Neural cell (in vitro differentiated cells): Measurements from ENCODE around the gene PHOSPHO2. TPM values are rescaled to one million over a fixed set of nuclear protein-coding genes. Genes with fewer than 3 reads are reported as not detected.

Experiments used
- H2AFZ ChIP-seq: fragments of 200-600, 300-800 bp; sonication (generic), shearing (Covaris generic); 2 replicates; pipeline ENCODE4 v1.6.0; 2014; ENCODE audit warnings: low read depth, mild to moderate bottlenecking, antibody characterized with exemption, low read length, moderate library complexity
- H3F3A ChIP-seq: fragments of 200-600 bp; shearing (Covaris generic); 2 replicates; pipeline ENCODE4 v1.6.1; 2016; ENCODE audit warnings: mild to moderate bottlenecking, moderate library complexity, mixed read lengths, antibody characterized with exemption, low read length; ENCODE audit not compliant: insufficient read depth, poor library complexity, severe bottlenecking
- H3K27ac ChIP-seq: fragments of 200-600, 300-800 bp; sonication (generic), shearing (Covaris generic); 2 replicates; pipeline ENCODE4 v1.5.1; 2014; ENCODE audit warnings: mild to moderate bottlenecking, low read length, moderate library complexity
- H3K27me3 ChIP-seq: fragments of 300-800, 200-600 bp; sonication (generic), shearing (Covaris generic); 2 replicates; pipeline ENCODE4 v1.6.0; 2014; ENCODE audit warnings: mild to moderate bottlenecking, low read depth, low read length, moderate library complexity; ENCODE audit not compliant: insufficient read depth
- H3K36me3 ChIP-seq: fragments of 300-800, 200-600 bp; sonication (generic), shearing (Covaris generic); 2 replicates; pipeline ENCODE4 v1.5.1; 2014; ENCODE audit warnings: mild to moderate bottlenecking, antibody characterized with exemption, low read length, moderate library complexity; ENCODE audit not compliant: insufficient read depth
- H3K4me2 ChIP-seq: fragments of 300-800, 200-600 bp; sonication (generic), shearing (Covaris generic); 2 replicates; pipeline ENCODE4 v1.6.0; 2014; ENCODE audit warnings: mild to moderate bottlenecking, low read length
- H3K4me3 ChIP-seq: fragments of 300-800, 200-600 bp; sonication (generic), shearing (Covaris generic); 2 replicates; pipeline ENCODE4 v1.5.1; 2014; ENCODE audit warnings: mild to moderate bottlenecking, low read length, moderate library complexity
- H3K79me2 ChIP-seq: fragments of 200-600 bp; shearing (Covaris generic); replicated peaks from 2 replicates; pipeline ENCODE4 v1.6.0; 2014; ENCODE audit warnings: mild to moderate bottlenecking, low read length, moderate library complexity; ENCODE audit not compliant: insufficient read depth
- H3K9ac ChIP-seq: fragments of 300-800, 200-600 bp; sonication (generic), shearing (Covaris generic); 2 replicates; pipeline ENCODE4 v1.6.1; 2016; ENCODE audit warnings: mild to moderate bottlenecking, low read length, mixed read lengths
- H3K9me2 ChIP-seq: fragments of 200-600 bp; shearing (Covaris generic); 2 replicates; pipeline ENCODE4 v1.6.1; 2016; ENCODE audit warnings: mild to moderate bottlenecking, low read length, mixed read lengths; ENCODE audit not compliant: insufficient read depth
- H3K9me3 ChIP-seq: fragments of 200-600, 300-800 bp; sonication (generic), shearing (Covaris generic); 2 replicates; pipeline ENCODE4 v1.6.1; 2016; ENCODE audit warnings: mild to moderate bottlenecking, mixed run types, low read length, moderate library complexity, mixed read lengths
- H4K20me1 ChIP-seq: fragments of 200-600 bp; shearing (Covaris generic); 2 replicates; pipeline ENCODE4 v1.6.1; 2016; ENCODE audit warnings: mild to moderate bottlenecking, mixed run types; ENCODE audit not compliant: insufficient read depth
- EP300 ChIP-seq: fragments of 450-650 bp; conservative IDR thresholded peaks from 2 replicates; pipeline ENCODE4 v1.6.1; 2014; ENCODE audit warnings: antibody characterized with exemption, mild to moderate bottlenecking, moderate library complexity; ENCODE audit not compliant: poor library complexity, severe bottlenecking
- EZH2 ChIP-seq: fragments of 200-600, 300-800 bp; shearing (Covaris generic), sonication (generic); IDR thresholded peaks from 2 replicates; pipeline ENCODE4 v1.6.1; 2014; ENCODE audit warnings: antibody characterized with exemption, low read length, borderline replicate concordance, mild to moderate bottlenecking; ENCODE audit not compliant: insufficient read depth, poor library complexity, severe bottlenecking
- MXI1 ChIP-seq: fragments of 450-650 bp; conservative IDR thresholded peaks from 2 replicates; pipeline ENCODE4 v1.6.1; 2014; ENCODE audit warnings: antibody characterized with exemption, mild to moderate bottlenecking; ENCODE audit not compliant: poor library complexity, severe bottlenecking
- POLR2AphosphoS5 ChIP-seq: IDR thresholded peaks from 2 replicates; pipeline ENCODE4 v1.6.1; 2012
- RAD21 ChIP-seq: fragments of 450-650 bp; conservative IDR thresholded peaks from 2 replicates; pipeline ENCODE4 v1.6.1; 2014; ENCODE audit warnings: antibody characterized with exemption, mild to moderate bottlenecking, moderate library complexity
- REST ChIP-seq: IDR thresholded peaks from 2 replicates; pipeline ENCODE4 v1.6.1; 2012; ENCODE audit warnings: borderline replicate concordance
- SMC3 ChIP-seq: fragments of 450-650 bp; conservative IDR thresholded peaks from 2 replicates; pipeline ENCODE4 v1.6.1; 2014; ENCODE audit warnings: antibody characterized with exemption, mild to moderate bottlenecking, moderate library complexity; ENCODE audit not compliant: poor library complexity
- TAF1 ChIP-seq: IDR thresholded peaks from 2 replicates; pipeline ENCODE4 v1.6.1; 2012; ENCODE audit warnings: low read depth
- polyA plus RNA-seq: library from polyadenylated mRNA; depleted of rRNA; stranded (reverse); fragments of >200 nt; gene quantifications from 2 replicates; pipeline ENCODE4 v1.2.3, GENCODE V29; 2014
- TF ChIP-seq, protein P1 (sequence below): fragments of 450-650 bp; IDR thresholded peaks from 2 replicates; pipeline ENCODE4 v1.5.1; 2014; ENCODE audit warnings: antibody characterized with exemption, mild to moderate bottlenecking, moderate library complexity; ENCODE audit not compliant: poor library complexity, severe bottlenecking

PHOSPHO2 gene
- polyA plus RNA-seq, 1 donor from 2014 or later: 25.4 TPM

- no peak overlapping the region for H3K27ac ChIP-seq
- no peaks in the 10 kb centered on the region for H3K36me3 ChIP-seq
- no peaks in the 10 kb centered on the region for H3F3A ChIP-seq
- H3K4me2 ChIP-seq: no peak overlapping the region
- H3K79me2 ChIP-seq: no peaks in the 10 kb centered on the region
- H3K4me3 ChIP-seq: no peak overlapping the region
- H3K9me2 ChIP-seq: no peaks in the 10 kb centered on the region
- H4K20me1 ChIP-seq: no peaks in the 10 kb centered on the region
- no peak overlapping the region for H3K9ac ChIP-seq
- H3K9me3 ChIP-seq: no peaks in the 10 kb centered on the region
- no peak overlapping the region for H2AFZ ChIP-seq
- TF ChIP-seq TAF1: no peak
- TF ChIP-seq EP300: no peak
- no peak for TF ChIP-seq MXI1
- no peak for TF ChIP-seq SMC3
- no peak for TF ChIP-seq RAD21
- TF ChIP-seq EZH2: no peak
- TF ChIP-seq, protein P1, sequence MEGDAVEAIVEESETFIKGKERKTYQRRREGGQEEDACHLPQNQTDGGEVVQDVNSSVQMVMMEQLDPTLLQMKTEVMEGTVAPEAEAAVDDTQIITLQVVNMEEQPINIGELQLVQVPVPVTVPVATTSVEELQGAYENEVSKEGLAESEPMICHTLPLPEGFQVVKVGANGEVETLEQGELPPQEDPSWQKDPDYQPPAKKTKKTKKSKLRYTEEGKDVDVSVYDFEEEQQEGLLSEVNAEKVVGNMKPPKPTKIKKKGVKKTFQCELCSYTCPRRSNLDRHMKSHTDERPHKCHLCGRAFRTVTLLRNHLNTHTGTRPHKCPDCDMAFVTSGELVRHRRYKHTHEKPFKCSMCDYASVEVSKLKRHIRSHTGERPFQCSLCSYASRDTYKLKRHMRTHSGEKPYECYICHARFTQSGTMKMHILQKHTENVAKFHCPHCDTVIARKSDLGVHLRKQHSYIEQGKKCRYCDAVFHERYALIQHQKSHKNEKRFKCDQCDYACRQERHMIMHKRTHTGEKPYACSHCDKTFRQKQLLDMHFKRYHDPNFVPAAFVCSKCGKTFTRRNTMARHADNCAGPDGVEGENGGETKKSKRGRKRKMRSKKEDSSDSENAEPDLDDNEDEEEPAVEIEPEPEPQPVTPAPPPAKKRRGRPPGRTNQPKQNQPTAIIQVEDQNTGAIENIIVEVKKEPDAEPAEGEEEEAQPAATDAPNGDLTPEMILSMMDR: no peak
- no peak for TF ChIP-seq REST
- TF ChIP-seq POLR2AphosphoS5: no peak
- no peaks in the 10 kb centered on the region for H3K27me3 ChIP-seq
These were observed 24.7 kb downstream of the PHOSPHO2 start for GRCh38 chr2:169718930-169719504.

- TF ChIP-seq TAF1 (no peak), POLR2AphosphoS5 (no peak), EZH2 (no peak), REST (no peak), RAD21 (no peak), EP300 (no peak), SMC3 (no peak), MXI1 (no peak)
- TF ChIP-seq, protein P1: no peak
- Histone ChIP-seq H3K36me3 (no peaks in the 10 kb centered on the region), H3K4me3 (no peak overlapping the region), H3K4me2 (no peak overlapping the region), H2AFZ (no peak overlapping the region), H3K9me2 (no peaks in the 10 kb centered on the region), H3K9me3 (no peaks in the 10 kb centered on the region), H3K27me3 (no peaks in the 10 kb centered on the region), H3K27ac (no peak overlapping the region), H3F3A (no peaks in the 10 kb centered on the region), H3K79me2 (no peaks in the 10 kb centered on the region), H4K20me1 (no peaks in the 10 kb centered on the region), H3K9ac (no peak overlapping the region)
These were observed 26.7 kb downstream of the PHOSPHO2 start for GRCh38 chr2:169721016-169721415.
